GM11168 (cell line): ENCODE results near the gene RASA2.

Experiments
- in situ Hi-C: fragments of 300-500 bp; cut with MboI; formaldehyde crosslinking; loops from one replicate; pipeline ENCODE4 v1.12.0; 2022; ENCODE audit warnings: low sequenced_read_pairs; ENCODE audit not compliant: unreplicated experiment

Gene RASA2

GRCh38 chr3:141659821-141660613 is 173.2 kb downstream of the RASA2 start:
- in situ Hi-C loops, result no loop called here

GRCh38 chr3:141660614-141660947 is 173.8 kb downstream of the RASA2 start:
- in situ Hi-C loops, result no loop called here

GRCh38 chr3:141661229-141662196 is 174.7 kb downstream of the RASA2 start:
- in situ Hi-C loops, result no loop called here

GRCh38 chr3:141663993-141664392 is 177.2 kb downstream of the RASA2 start:
- in situ Hi-C loops, result no loop called here
